ENCODE measurements around the gene ACLY. TPM values are rescaled to one million over a fixed set of nuclear protein-coding genes. Genes with fewer than 3 reads are reported as not detected.

ACLY gene
- total RNA-seq, 1 experiment from 2014 or later, result 279 TPM

- no peaks in the 10 kb centered on the region for H3K9me3 ChIP-seq (ENCODE audit: control insufficient read depth, low read depth, low read length)
Measured at GRCh38 chr17:41894791-41895331, 23.9 kb downstream of the ACLY start.

More at GRCh38 chr17:41894791-41895331, 23.9 kb downstream of the ACLY start:
- Histone ChIP-seq H3K27ac (ENCODE audit: insufficient read length, low read depth, low read length) (no peak overlapping the region), H3T11ph (ENCODE audit: low read length) (no peak overlapping the region), H3K23ac (ENCODE audit: insufficient read length, low read depth, low read length) (no peak overlapping the region), H2BK5ac (ENCODE audit: insufficient read length, low read length) (no peak overlapping the region), H3K18ac (ENCODE audit: insufficient read length, low read depth, low read length) (no peak overlapping the region), H4K20me1 (ENCODE audit: control insufficient read depth, insufficient read depth, insufficient read length) (no peaks in the 10 kb centered on the region), H3K79me2 (ENCODE audit: insufficient read depth, low read length) (peaks cover 2% of the 10 kb centered on the region; the same call in 1 of the 2 replicates), H2BK120ac (ENCODE audit: low read depth, low read length, poor library complexity, severe bottlenecking) (no peak overlapping the region), H3K4me1 (ENCODE audit: insufficient read depth, low read length) (no peaks in the 10 kb centered on the region), H4K91ac (ENCODE audit: insufficient read length, low read depth, low read length) (no peak overlapping the region), H4K8ac (replicated peaks; ENCODE audit: insufficient read length, low read depth, low read length) (no peak overlapping the region), H3K4ac (ENCODE audit: low read depth, low read length) (no peak overlapping the region), H3K9ac (ENCODE audit: extremely low read depth, insufficient read length, low read length) (no peak overlapping the region), H3K27me3 (ENCODE audit: insufficient read depth, low read length) (no peaks in the 10 kb centered on the region), H2BK20ac (ENCODE audit: low read depth, low read length, poor library complexity, severe bottlenecking) (no peak overlapping the region), H2AFZ (ENCODE audit: low read length) (no peak overlapping the region), H3K4me2 (ENCODE audit: insufficient read depth, insufficient read length, low read length) (no peak overlapping the region), H2AK5ac (ENCODE audit: insufficient read length, low read length) (no peak overlapping the region), H4K5ac (ENCODE audit: insufficient read length, low read depth, low read length) (no peak overlapping the region), H2BK12ac (ENCODE audit: insufficient read length, low read depth, low read length) (no peak overlapping the region), H2BK15ac (ENCODE audit: low read depth, low read length) (no peak overlapping the region), H3K14ac (ENCODE audit: insufficient read depth, low read length) (no peak overlapping the region), H3K79me1 (ENCODE audit: insufficient read depth, low read depth, low read length, poor library complexity, severe bottlenecking) (peaks cover 4% of the 10 kb centered on the region), H3K23me2 (ENCODE audit: insufficient read length, low read depth, low read length, poor library complexity, severe bottlenecking) (no peaks in the 10 kb centered on the region), H3K56ac (ENCODE audit: insufficient read length, low read depth, low read length) (no peak overlapping the region)
- Mint-ChIP-seq H3K27me3 (ENCODE audit: low read depth) (no peaks in the 10 kb centered on the region), H3K27ac (peak overlapping the region; percentile 44 to 63 (median 54); a peak in 4 of 7 replicates), H3K4me3 (no peak overlapping the region), H3K36me3 (ENCODE audit: insufficient read depth in 1 of 3, low read depth in 3 of 3) (peaks cover 68 to 86% (median 81%) of the 10 kb centered on the region in 3 experiments), H3K9me3 (no peaks in the 10 kb centered on the region), H3K4me1 (no peaks in the 10 kb centered on the region)
- no peak for TF ChIP-seq CTCF (conservative IDR thresholded peaks at IDR 0.05)
- no peak for DNase-seq
- WGBS (ENCODE audit: extremely low coverage, insufficient read length, low lambda C conversion rate), result no CpG with 5 or more reads among the region's 7 CpGs

All from H9 (cell line).